Nephron (organoid): Measurements from ENCODE around the gene TMEM212.

Source experiments
- H3K27ac Mint-ChIP-seq, 3 experiments: 2 replicates each; pipeline ENCODE4 v1.8.0; 2020; ENCODE audit warnings: mixed read lengths in 3 of 3, mild to moderate bottlenecking in 2 of 3, moderate library complexity in 1 of 3
- H3K27me3 Mint-ChIP-seq: 2 replicates; pipeline ENCODE4 v1.8.0; 2021; ENCODE audit warnings: low read depth, mild to moderate bottlenecking, moderate library complexity, mixed read lengths
- H3K36me3 Mint-ChIP-seq: 2 replicates; pipeline ENCODE4 v1.8.0; 2020; ENCODE audit warnings: low read depth, mixed read lengths
- H3K4me1 Mint-ChIP-seq: 2 replicates; pipeline ENCODE4 v1.8.0; 2020; ENCODE audit warnings: mixed read lengths
- H3K4me3 Mint-ChIP-seq, 3 experiments: 2 replicates each; pipeline ENCODE4 v1.8.0; 2020; ENCODE audit warnings: mild to moderate bottlenecking in 3 of 3, mixed read lengths in 3 of 3, moderate library complexity in 2 of 3
- H3K9me3 Mint-ChIP-seq: 2 replicates; pipeline ENCODE4 v1.8.0; 2020; ENCODE audit warnings: mixed read lengths
- TF ChIP-seq, protein P1 (sequence below), 3 experiments: fragments of 200-600 bp; sonication (generic); IDR thresholded peaks; one replicate each; pipeline ENCODE4 v1.5.0; 2021; ENCODE audit warnings: antibody characterized with exemption in 3 of 3; ENCODE audit not compliant: unreplicated experiment in 3 of 3

TMEM212 gene

DNA sequence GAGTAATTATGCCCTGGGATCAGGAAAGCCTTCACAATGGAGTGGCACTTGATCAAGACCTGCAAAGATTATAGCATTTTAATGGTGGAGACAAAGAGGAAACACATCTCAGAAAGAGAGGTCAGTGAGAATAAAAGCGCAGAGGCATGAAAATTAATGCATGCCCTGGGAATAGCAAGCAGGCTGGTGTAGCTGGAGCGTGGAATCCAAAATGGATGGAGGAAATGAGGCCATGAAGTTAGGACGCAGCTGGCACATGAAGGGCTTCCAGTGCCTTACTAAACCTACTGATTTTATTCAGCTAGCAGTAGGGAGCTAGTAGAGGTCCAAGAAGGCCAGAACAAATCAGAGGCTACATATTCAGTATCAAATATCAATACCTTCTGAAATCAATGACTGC, 38.1 kb downstream of the TMEM212 start:
- Mint-ChIP-seq H3K27me3 (peaks cover 4% of the 10 kb centered on the region), H3K4me3 (no peak overlapping the region), H3K4me1 (peaks cover 50% of the 10 kb centered on the region), H3K36me3 (no peaks in the 10 kb centered on the region), H3K9me3 (no peaks in the 10 kb centered on the region), H3K27ac (peak overlapping the region in 2 of 3 experiments; percentile 8 to 16)
- TF ChIP-seq, protein P1, sequence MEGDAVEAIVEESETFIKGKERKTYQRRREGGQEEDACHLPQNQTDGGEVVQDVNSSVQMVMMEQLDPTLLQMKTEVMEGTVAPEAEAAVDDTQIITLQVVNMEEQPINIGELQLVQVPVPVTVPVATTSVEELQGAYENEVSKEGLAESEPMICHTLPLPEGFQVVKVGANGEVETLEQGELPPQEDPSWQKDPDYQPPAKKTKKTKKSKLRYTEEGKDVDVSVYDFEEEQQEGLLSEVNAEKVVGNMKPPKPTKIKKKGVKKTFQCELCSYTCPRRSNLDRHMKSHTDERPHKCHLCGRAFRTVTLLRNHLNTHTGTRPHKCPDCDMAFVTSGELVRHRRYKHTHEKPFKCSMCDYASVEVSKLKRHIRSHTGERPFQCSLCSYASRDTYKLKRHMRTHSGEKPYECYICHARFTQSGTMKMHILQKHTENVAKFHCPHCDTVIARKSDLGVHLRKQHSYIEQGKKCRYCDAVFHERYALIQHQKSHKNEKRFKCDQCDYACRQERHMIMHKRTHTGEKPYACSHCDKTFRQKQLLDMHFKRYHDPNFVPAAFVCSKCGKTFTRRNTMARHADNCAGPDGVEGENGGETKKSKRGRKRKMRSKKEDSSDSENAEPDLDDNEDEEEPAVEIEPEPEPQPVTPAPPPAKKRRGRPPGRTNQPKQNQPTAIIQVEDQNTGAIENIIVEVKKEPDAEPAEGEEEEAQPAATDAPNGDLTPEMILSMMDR (IDR thresholded peaks at IDR 0.05; ENCODE audit: unreplicated experiment in 3 of 3) = no peak

DNA sequence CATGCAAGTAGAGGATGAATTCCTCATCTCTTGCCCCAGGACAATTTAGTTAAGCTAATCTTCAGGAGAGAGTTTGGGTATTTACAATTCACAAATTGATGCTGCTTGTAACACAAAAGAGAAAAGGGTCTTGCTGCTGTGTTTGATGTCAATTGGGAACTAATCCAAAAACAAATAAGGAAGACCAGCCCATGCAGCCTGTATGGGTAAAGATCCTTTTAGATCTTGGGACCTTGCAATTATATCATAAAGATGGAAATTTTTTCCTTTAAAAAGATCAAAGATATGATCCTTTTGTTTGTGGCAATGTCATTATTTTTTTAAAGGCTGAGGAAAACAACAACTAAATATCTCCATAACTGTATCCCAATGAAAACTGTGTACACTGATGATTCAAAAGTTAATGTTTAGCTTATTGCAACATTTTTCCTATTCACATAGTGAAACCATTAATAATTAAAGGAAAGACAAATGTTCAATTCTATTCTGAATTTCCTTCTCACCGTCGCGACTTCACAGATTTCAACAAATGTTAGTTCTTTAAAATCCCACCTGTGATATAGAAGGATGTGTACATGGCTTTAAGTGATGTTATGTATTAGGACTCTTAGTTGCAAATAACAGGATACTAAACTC, 40.2 kb downstream of the TMEM212 start:
- TF ChIP-seq, protein P1 (IDR thresholded peaks at IDR 0.05; ENCODE audit: unreplicated experiment in 3 of 3) = no peak
- Mint-ChIP-seq H3K27ac (peak overlapping the region; percentile 23 to 55 (median 33)), H3K4me3 (no peak overlapping the region), H3K27me3 (peaks cover 4% of the 10 kb centered on the region), H3K4me1 (peaks cover 37% of the 10 kb centered on the region), H3K9me3 (no peaks in the 10 kb centered on the region), H3K36me3 (no peaks in the 10 kb centered on the region)

DNA sequence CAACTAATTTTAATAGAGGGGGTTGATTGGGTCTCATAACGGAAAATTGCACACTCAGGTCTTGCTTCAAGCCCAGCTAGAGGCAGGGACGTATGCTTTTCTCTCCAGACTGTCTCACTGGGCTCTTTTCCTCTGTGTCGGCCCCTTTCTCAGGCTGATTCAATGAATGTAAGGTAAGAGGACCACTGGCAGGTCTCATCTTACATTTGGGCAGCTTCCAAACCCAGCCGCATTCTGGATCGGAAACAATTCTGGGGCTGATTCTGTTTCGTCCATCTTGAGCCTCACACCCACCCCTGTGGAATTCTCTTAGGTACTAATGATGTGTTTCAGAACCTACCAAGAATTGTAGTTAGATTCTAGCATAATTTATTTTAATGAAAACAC, 40.7 kb downstream of the TMEM212 start:
- no peaks in the 10 kb centered on the region for H3K36me3 Mint-ChIP-seq
- peak overlapping the region; percentile 23 to 55 (median 33) for H3K27ac Mint-ChIP-seq
- H3K4me1 Mint-ChIP-seq = peaks cover 32% of the 10 kb centered on the region
- H3K4me3 Mint-ChIP-seq = no peak overlapping the region
- TF ChIP-seq, protein P1 (IDR thresholded peaks at IDR 0.05; ENCODE audit: unreplicated experiment in 3 of 3) = no peak
- H3K9me3 Mint-ChIP-seq = no peaks in the 10 kb centered on the region
- peaks cover 4% of the 10 kb centered on the region for H3K27me3 Mint-ChIP-seq

DNA sequence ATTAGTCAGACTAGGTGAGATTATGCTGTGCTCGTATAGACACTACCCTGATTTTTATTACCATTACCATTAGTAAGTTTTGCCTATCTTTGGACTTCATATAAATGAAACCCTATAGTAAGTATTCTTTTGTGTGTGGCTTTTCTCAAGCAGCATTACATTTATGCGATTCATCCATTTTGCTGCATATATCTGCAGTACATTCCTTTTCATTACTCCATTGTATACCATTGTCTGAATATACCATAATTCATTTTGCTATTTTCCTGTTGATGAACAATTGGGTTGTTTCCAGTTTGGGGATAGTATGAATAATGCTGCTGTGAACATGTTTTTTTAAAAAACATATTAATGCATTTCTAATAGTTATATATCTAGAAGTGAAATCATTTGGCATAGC, 45.3 kb downstream of the TMEM212 start:
- H3K27ac Mint-ChIP-seq = no peak overlapping the region
- TF ChIP-seq, protein P1 (IDR thresholded peaks at IDR 0.05; ENCODE audit: unreplicated experiment in 3 of 3) = no peak
- peaks cover 7% of the 10 kb centered on the region for H3K9me3 Mint-ChIP-seq
- H3K36me3 Mint-ChIP-seq = no peaks in the 10 kb centered on the region
- no peak overlapping the region for H3K4me3 Mint-ChIP-seq
- H3K4me1 Mint-ChIP-seq = peaks cover 7% of the 10 kb centered on the region
- H3K27me3 Mint-ChIP-seq = peaks cover 4% of the 10 kb centered on the region

DNA sequence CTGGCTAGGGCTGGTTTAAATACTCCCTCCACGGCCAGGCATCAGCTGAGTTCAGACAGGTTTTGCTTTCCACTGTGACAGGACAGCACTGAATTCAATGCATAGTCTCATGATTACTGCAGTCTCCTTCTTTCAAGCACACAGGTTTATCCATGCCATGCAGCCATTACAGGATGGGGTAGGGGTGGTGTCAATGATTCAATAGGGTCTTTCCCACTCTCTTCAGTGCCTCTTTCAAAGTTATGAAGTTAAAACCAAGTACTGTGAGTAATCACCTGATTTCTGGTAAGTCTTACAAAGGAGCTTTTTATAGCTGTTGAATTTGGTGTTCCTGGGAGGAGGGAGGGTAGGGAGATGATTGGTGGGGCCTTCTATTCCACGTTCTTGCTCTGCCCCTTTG, 47.2 kb downstream of the TMEM212 start:
- Mint-ChIP-seq H3K9me3 (peaks cover 7% of the 10 kb centered on the region), H3K4me1 (peaks cover 3% of the 10 kb centered on the region), H3K4me3 (no peak overlapping the region), H3K27ac (peak overlapping the region in 1 of 3 experiments; percentile 30), H3K27me3 (no peaks in the 10 kb centered on the region), H3K36me3 (no peaks in the 10 kb centered on the region)
- TF ChIP-seq, protein P1 (IDR thresholded peaks at IDR 0.05; ENCODE audit: unreplicated experiment in 3 of 3) = no peak

DNA sequence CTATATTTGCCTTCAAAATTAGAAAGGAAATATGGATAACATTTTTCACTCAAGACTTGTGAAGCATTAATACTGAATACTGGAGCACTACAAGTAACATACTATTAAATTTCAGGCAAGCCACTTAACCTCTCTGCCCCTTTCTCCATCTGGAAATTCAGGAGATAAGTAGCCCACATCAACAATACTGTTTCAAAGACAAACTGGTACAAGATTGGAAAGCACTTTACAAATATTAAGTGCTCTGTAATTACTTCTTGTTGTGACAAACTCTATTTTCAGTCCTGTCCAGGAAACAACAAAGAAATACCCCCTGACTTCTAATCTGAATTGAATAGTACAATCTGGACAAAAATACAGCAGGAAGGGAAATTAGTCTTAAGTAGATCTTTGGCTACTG, 49.3 kb downstream of the TMEM212 start:
- Mint-ChIP-seq H3K36me3 (no peaks in the 10 kb centered on the region), H3K27ac (no peak overlapping the region), H3K9me3 (peaks cover 7% of the 10 kb centered on the region), H3K4me1 (peaks cover 4% of the 10 kb centered on the region), H3K4me3 (no peak overlapping the region), H3K27me3 (no peaks in the 10 kb centered on the region)
- TF ChIP-seq, protein P1 (IDR thresholded peaks at IDR 0.05; ENCODE audit: unreplicated experiment in 3 of 3) = no peak
